Measurements from ENCODE around the gene HHATL. TPM values are rescaled to one million over a fixed set of nuclear protein-coding genes. Genes with fewer than 3 reads are reported as not detected.

HHATL gene
- total RNA-seq, 2 donors from 2014 or later, result not detected

- no peaks in the 10 kb centered on the region for H3K4me1 Mint-ChIP-seq (ENCODE audit: low read depth)
- ATAC-seq (replicated peaks in 1 of 2), result no peak
- no peak overlapping the region for H3K27ac Mint-ChIP-seq
- H3K4me3 Mint-ChIP-seq, result no peak overlapping the region
- no peaks in the 10 kb centered on the region for H3K27me3 Mint-ChIP-seq (ENCODE audit: low read depth)
- H3K9me3 Mint-ChIP-seq, result peaks cover 8 to 11% of the 10 kb centered on the region in 2 donors
- no peak for DNase-seq
- H3K36me3 Mint-ChIP-seq (ENCODE audit: insufficient read depth in 2 of 2), result peaks cover 8 to 10% of the 10 kb centered on the region in 2 donors
Measured at GRCh38 chr3:42673082-42673481, 29.5 kb downstream of the HHATL start.

GRCh38 chr3:42672515-42672914 is 30.1 kb downstream of the HHATL start:
- H3K27me3 Mint-ChIP-seq (ENCODE audit: low read depth), result no peaks in the 10 kb centered on the region
- ATAC-seq (replicated peaks in 1 of 2) (no peak), DNase-seq (no peak)
- H3K36me3 Mint-ChIP-seq (ENCODE audit: insufficient read depth in 2 of 2), result peaks cover 4 to 7% of the 10 kb centered on the region in 2 donors
- peaks cover 3 to 9% of the 10 kb centered on the region in 2 donors for H3K9me3 Mint-ChIP-seq
- H3K4me3 Mint-ChIP-seq, result no peak overlapping the region
- no peaks in the 10 kb centered on the region for H3K4me1 Mint-ChIP-seq (ENCODE audit: low read depth)
- no peak overlapping the region for H3K27ac Mint-ChIP-seq

GRCh38 chr3:42670670-42671069 is 31.9 kb downstream of the HHATL start:
- no peaks in the 10 kb centered on the region for H3K4me1 Mint-ChIP-seq (ENCODE audit: low read depth)
- no peak overlapping the region for H3K4me3 Mint-ChIP-seq
- ATAC-seq (replicated peaks in 1 of 2) (no peak), DNase-seq (no peak)
- no peak overlapping the region for H3K27ac Mint-ChIP-seq
- peaks cover 0 to 5% of the 10 kb centered on the region in 2 donors for H3K9me3 Mint-ChIP-seq
- H3K36me3 Mint-ChIP-seq (ENCODE audit: insufficient read depth in 2 of 2), result no peaks in the 10 kb centered on the region
- no peaks in the 10 kb centered on the region for H3K27me3 Mint-ChIP-seq (ENCODE audit: low read depth)

GRCh38 chr3:42670051-42670576 is 32.5 kb downstream of the HHATL start:
- Mint-ChIP-seq H3K27ac (no peak overlapping the region), H3K9me3 (peaks cover 0 to 5% of the 10 kb centered on the region in 2 donors), H3K36me3 (ENCODE audit: insufficient read depth in 2 of 2) (no peaks in the 10 kb centered on the region), H3K4me3 (no peak overlapping the region), H3K27me3 (ENCODE audit: low read depth) (no peaks in the 10 kb centered on the region), H3K4me1 (ENCODE audit: low read depth) (no peaks in the 10 kb centered on the region)
- DNase-seq (no peak), ATAC-seq (replicated peaks in 1 of 2) (no peak)

GRCh38 chr3:42668793-42669217 is 33.8 kb downstream of the HHATL start:
- Mint-ChIP-seq H3K27ac (no peak overlapping the region), H3K36me3 (ENCODE audit: insufficient read depth in 2 of 2) (no peaks in the 10 kb centered on the region), H3K9me3 (peaks cover 0 to 5% of the 10 kb centered on the region in 2 donors), H3K4me1 (ENCODE audit: low read depth) (no peaks in the 10 kb centered on the region), H3K27me3 (ENCODE audit: low read depth) (no peaks in the 10 kb centered on the region), H3K4me3 (no peak overlapping the region)
- no peak for DNase-seq
- ATAC-seq (replicated peaks in 1 of 2), result no peak

- no peak overlapping the region for H3K27ac Mint-ChIP-seq
- H3K9me3 Mint-ChIP-seq, result peaks cover 0 to 5% of the 10 kb centered on the region in 2 donors
- H3K4me3 Mint-ChIP-seq, result no peak overlapping the region
- ATAC-seq (replicated peaks in 1 of 2), result no peak
- H3K4me1 Mint-ChIP-seq (ENCODE audit: low read depth), result no peaks in the 10 kb centered on the region
- no peaks in the 10 kb centered on the region for H3K27me3 Mint-ChIP-seq (ENCODE audit: low read depth)
- no peaks in the 10 kb centered on the region for H3K36me3 Mint-ChIP-seq (ENCODE audit: insufficient read depth in 2 of 2)
- no peak for DNase-seq
Measured at GRCh38 chr3:42668413-42668760, 34.2 kb downstream of the HHATL start.

- Mint-ChIP-seq H3K4me3 (no peak overlapping the region), H3K27me3 (ENCODE audit: low read depth) (no peaks in the 10 kb centered on the region), H3K36me3 (ENCODE audit: insufficient read depth in 2 of 2) (no peaks in the 10 kb centered on the region), H3K27ac (no peak overlapping the region), H3K4me1 (ENCODE audit: low read depth) (no peaks in the 10 kb centered on the region), H3K9me3 (peaks cover 0 to 5% of the 10 kb centered on the region in 2 donors)
- no peak for DNase-seq
- ATAC-seq (replicated peaks in 1 of 2), result no peak
Measured at GRCh38 chr3:42667523-42668412, 34.8 kb downstream of the HHATL start.

- H3K4me3 Mint-ChIP-seq, result no peak overlapping the region
- H3K27me3 Mint-ChIP-seq (ENCODE audit: low read depth), result no peaks in the 10 kb centered on the region
- DNase-seq (no peak), ATAC-seq (replicated peaks in 1 of 2) (no peak)
- H3K36me3 Mint-ChIP-seq (ENCODE audit: insufficient read depth in 2 of 2), result no peaks in the 10 kb centered on the region
- H3K4me1 Mint-ChIP-seq (ENCODE audit: low read depth), result no peaks in the 10 kb centered on the region
- no peak overlapping the region for H3K27ac Mint-ChIP-seq
- H3K9me3 Mint-ChIP-seq, result peaks cover 0 to 5% of the 10 kb centered on the region in 2 donors
Measured at GRCh38 chr3:42667096-42667522, 35.5 kb downstream of the HHATL start.

- H3K27ac Mint-ChIP-seq, result no peak overlapping the region
- H3K9me3 Mint-ChIP-seq, result peaks cover 0 to 5% of the 10 kb centered on the region in 2 donors
- ATAC-seq (replicated peaks in 1 of 2) (no peak), DNase-seq (no peak)
- H3K4me3 Mint-ChIP-seq, result no peak overlapping the region
- H3K36me3 Mint-ChIP-seq (ENCODE audit: insufficient read depth in 2 of 2), result no peaks in the 10 kb centered on the region
- H3K4me1 Mint-ChIP-seq (ENCODE audit: low read depth), result no peaks in the 10 kb centered on the region
- H3K27me3 Mint-ChIP-seq (ENCODE audit: low read depth), result no peaks in the 10 kb centered on the region
Measured at GRCh38 chr3:42666577-42666998, 36.0 kb downstream of the HHATL start.

GRCh38 chr3:42666022-42666421 is 36.6 kb downstream of the HHATL start:
- Mint-ChIP-seq H3K9me3 (peaks cover 0 to 5% of the 10 kb centered on the region in 2 donors), H3K4me3 (no peak overlapping the region), H3K27ac (no peak overlapping the region), H3K27me3 (ENCODE audit: low read depth) (no peaks in the 10 kb centered on the region), H3K36me3 (ENCODE audit: insufficient read depth in 2 of 2) (no peaks in the 10 kb centered on the region), H3K4me1 (ENCODE audit: low read depth) (no peaks in the 10 kb centered on the region)
- ATAC-seq (replicated peaks in 1 of 2) (no peak), DNase-seq (no peak)

GRCh38 chr3:42665050-42665878 is 37.3 kb downstream of the HHATL start:
- Mint-ChIP-seq H3K27ac (no peak overlapping the region), H3K4me1 (ENCODE audit: low read depth) (no peaks in the 10 kb centered on the region), H3K4me3 (no peak overlapping the region), H3K9me3 (peaks cover 0 to 5% of the 10 kb centered on the region in 2 donors), H3K27me3 (ENCODE audit: low read depth) (no peaks in the 10 kb centered on the region), H3K36me3 (ENCODE audit: insufficient read depth in 2 of 2) (no peaks in the 10 kb centered on the region)
- ATAC-seq (replicated peaks in 1 of 2) (no peak), DNase-seq (no peak)

- DNase-seq (no peak), ATAC-seq (replicated peaks in 1 of 2) (no peak)
- Mint-ChIP-seq H3K27ac (no peak overlapping the region), H3K27me3 (ENCODE audit: low read depth) (no peaks in the 10 kb centered on the region), H3K9me3 (peaks cover 0 to 5% of the 10 kb centered on the region in 2 donors), H3K36me3 (ENCODE audit: insufficient read depth in 2 of 2) (no peaks in the 10 kb centered on the region), H3K4me3 (no peak overlapping the region), H3K4me1 (ENCODE audit: low read depth) (no peaks in the 10 kb centered on the region)
Measured at GRCh38 chr3:42664438-42664803, 38.2 kb downstream of the HHATL start.

Measured in activated T-cell treated with anti-CD3 and anti-CD28 coated beads, Interleukin-2, amount 50 U/mL, for 72 hours (primary cell).